Lower lobe of right lung (tissue), 2 donors: ENCODE data around the gene ARMC2. TPM values are rescaled to one million over a fixed set of nuclear protein-coding genes. Genes with fewer than 3 reads are reported as not detected.

Experiments used
- ATAC-seq, 2 donors: fragments of 200-7000 bp; cut with Tn5 transposase; one replicate each; pipeline ENCODE4 v1.9.1; 2020 to 2022; ENCODE audit warnings: mild to moderate bottlenecking in 2 of 2, moderate library complexity in 2 of 2
- DNase-seq: peaks from one replicate; pipeline ENCODE4 v3.0.0-alpha.2; 2020
- H3K27ac ChIP-seq: fragments of 200-600 bp; one replicate; pipeline ENCODE4 v1.8.0; 2022
- H3K27me3 ChIP-seq: fragments of 200-600 bp; one replicate; pipeline ENCODE4 v1.8.0; 2022; ENCODE audit warnings: low read depth
- H3K36me3 ChIP-seq: fragments of 200-600 bp; one replicate; pipeline ENCODE4 v1.8.0; 2022; ENCODE audit warnings: mild to moderate bottlenecking
- H3K4me1 ChIP-seq: fragments of 200-600 bp; one replicate; pipeline ENCODE4 v1.8.0; 2022
- H3K4me3 ChIP-seq: fragments of 200-600 bp; one replicate; pipeline ENCODE4 v1.8.0; 2022; ENCODE audit warnings: mild to moderate bottlenecking
- H3K9me3 ChIP-seq: fragments of 200-600 bp; one replicate; pipeline ENCODE4 v1.8.0; 2022
- CTCF ChIP-seq: fragments of 200-600 bp; IDR thresholded peaks from one replicate; pipeline ENCODE4 v1.8.0; 2022; ENCODE audit warnings: antibody characterized with exemption, mild to moderate bottlenecking
- intact Hi-C: fragments of 100-400 bp; cut with DNase I; formaldehyde crosslinking; loops from one replicate; pipeline ENCODE4 v1.11.0; 2022
- total RNA-seq: library from RNA; stranded (reverse); fragmentation: NEBNext Ultra II Directional; extraction: Animal tissue kit (Norgen Biotek cat#: 25700); gene quantifications from one replicate; pipeline ENCODE4 v1.2.1, GENCODE V29; 2021
- donor health status: DM: no; HTN: yes; CAD: no; lungs with severe emphysema.

Gene ARMC2
- total RNA-seq, 1 donor from 2014 or later: 10.8 TPM

GRCh38 chr6:108801366-108801765 is 46.9 kb upstream of the ARMC2 start:
- Histone ChIP-seq H3K9me3 (no peaks in the 10 kb centered on the region), H3K27ac (no peak overlapping the region), H3K36me3 (no peaks in the 10 kb centered on the region), H3K4me1 (peaks cover 39% of the 10 kb centered on the region), H3K27me3 (no peaks in the 10 kb centered on the region), H3K4me3 (no peak overlapping the region)
- no peak for TF ChIP-seq CTCF
- peak in 1 of 2 donors; percentile 47 for ATAC-seq
- DNase-seq: no peak
- intact Hi-C loops: no loop called here

DNA sequence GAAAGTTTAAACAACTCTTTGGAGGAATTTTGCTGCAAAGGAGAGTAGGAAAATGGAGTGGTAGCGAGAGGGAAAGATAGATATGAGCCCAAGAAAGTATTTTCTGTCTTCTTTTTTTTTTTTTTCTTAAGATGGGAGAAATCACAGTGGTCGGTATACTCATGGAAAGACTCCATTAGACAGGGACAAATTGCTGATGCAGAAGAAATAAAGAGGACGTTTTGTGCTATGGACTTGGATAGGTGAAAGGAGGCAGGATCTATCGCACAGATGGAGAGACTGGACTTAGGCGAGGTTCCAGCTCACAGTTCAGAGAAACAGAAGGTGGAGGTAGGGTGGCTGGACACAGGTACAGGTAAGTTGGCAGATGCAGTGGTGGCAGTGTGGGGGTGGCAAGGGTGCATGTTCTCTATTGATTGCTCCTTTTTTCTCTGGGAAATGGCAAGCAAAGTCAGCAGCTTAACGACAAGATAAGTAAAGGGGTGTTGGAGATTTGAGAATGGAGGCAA is 44.2 kb upstream of the ARMC2 start:
- TF ChIP-seq CTCF: no peak
- no peak overlapping the region for H3K27ac ChIP-seq
- ATAC-seq (no peak), DNase-seq (no peak)
- H3K36me3 ChIP-seq: no peaks in the 10 kb centered on the region
- H3K4me1 ChIP-seq: peaks cover 15% of the 10 kb centered on the region
- H3K9me3 ChIP-seq: no peaks in the 10 kb centered on the region
- no peak overlapping the region for H3K4me3 ChIP-seq
- intact Hi-C loops: no loop called here
- H3K27me3 ChIP-seq: no peaks in the 10 kb centered on the region

DNA sequence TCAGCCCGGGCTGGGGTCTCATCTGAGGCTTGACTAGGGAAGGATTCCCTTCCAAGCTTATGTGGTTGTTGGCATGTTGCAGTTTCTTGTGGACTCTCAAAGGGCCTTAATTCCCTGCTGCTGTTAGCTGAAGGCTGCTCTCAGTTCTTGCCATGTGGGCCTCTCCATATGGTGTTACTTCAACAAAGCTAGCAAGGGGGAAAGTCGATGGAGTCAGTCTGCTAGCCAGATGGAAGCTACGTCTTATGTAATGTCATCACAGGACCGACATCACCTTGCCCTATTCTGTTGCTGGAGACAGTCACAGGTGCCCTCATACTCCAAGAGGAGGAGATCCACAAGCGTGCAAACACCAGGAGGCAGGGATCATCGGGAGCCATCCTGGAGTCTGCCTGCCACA is 43.3 kb upstream of the ARMC2 start:
- Histone ChIP-seq H3K9me3 (no peaks in the 10 kb centered on the region), H3K4me3 (no peak overlapping the region), H3K4me1 (peaks cover 7% of the 10 kb centered on the region), H3K27ac (no peak overlapping the region), H3K36me3 (no peaks in the 10 kb centered on the region), H3K27me3 (no peaks in the 10 kb centered on the region)
- no peak for ATAC-seq
- TF ChIP-seq CTCF: no peak
- no peak for DNase-seq
- intact Hi-C loops: no loop called here

DNA sequence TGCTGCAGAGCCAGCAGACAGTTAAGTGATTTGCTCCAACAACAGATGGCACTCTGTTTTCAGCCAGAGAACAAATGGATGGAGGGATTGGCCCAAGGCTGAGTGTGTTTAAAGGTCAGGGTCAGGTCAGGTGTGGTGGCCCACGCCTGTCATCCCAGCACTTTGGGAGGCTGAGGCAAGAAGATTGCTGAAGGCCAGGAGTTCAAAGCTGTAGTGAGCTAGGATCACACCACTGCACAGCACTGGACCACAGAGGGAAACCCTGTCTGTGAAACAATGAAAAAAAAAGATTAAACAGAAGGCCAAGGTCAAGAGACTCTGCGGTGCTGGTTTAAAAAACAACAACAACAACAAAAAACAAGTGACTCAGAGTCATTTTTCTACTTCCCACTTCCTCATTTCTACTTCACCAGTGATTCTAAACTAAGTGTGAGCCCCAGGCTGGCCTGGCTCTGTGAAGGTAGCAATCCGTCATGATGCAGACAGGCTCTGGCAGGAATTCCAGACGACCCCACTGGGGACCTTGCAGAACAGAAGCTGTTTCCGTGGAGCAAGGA is 42.5 kb upstream of the ARMC2 start:
- no peak for DNase-seq
- intact Hi-C loops: no loop called here
- no peak overlapping the region for H3K4me3 ChIP-seq
- no peaks in the 10 kb centered on the region for H3K36me3 ChIP-seq
- H3K4me1 ChIP-seq: peaks cover 7% of the 10 kb centered on the region
- H3K27me3 ChIP-seq: no peaks in the 10 kb centered on the region
- ATAC-seq: no peak
- no peak for TF ChIP-seq CTCF
- no peak overlapping the region for H3K27ac ChIP-seq
- H3K9me3 ChIP-seq: no peaks in the 10 kb centered on the region

- Histone ChIP-seq H3K27me3 (no peaks in the 10 kb centered on the region), H3K9me3 (no peaks in the 10 kb centered on the region), H3K4me1 (peaks cover 7% of the 10 kb centered on the region), H3K36me3 (no peaks in the 10 kb centered on the region), H3K4me3 (no peak overlapping the region), H3K27ac (no peak overlapping the region)
- TF ChIP-seq CTCF: no peak
- ATAC-seq (no peak), DNase-seq (no peak)
- intact Hi-C loops: no loop called here
Measured at GRCh38 chr6:108806171-108806570, 42.1 kb upstream of the ARMC2 start.

DNA sequence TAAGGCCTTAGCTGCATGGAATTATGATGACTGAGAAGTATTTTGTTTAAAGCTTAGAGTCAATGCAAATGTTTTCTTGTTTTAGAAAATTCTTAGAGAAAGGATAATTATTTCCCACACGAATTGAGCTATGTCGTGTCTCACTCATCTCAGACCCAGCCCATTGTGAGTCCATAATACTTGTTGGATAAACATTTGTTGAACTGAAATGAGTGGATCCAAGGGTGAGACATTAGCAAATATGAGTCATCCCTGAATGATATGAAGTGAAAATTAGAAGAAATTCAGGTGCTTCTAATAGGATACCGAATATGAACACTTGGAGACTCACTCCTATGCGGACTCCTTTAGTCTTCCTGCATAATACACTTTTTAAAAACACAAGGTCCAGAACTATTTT is 41.6 kb upstream of the ARMC2 start:
- no peaks in the 10 kb centered on the region for H3K27me3 ChIP-seq
- no peak for TF ChIP-seq CTCF
- ATAC-seq (no peak), DNase-seq (no peak)
- intact Hi-C loops: no loop called here
- H3K4me1 ChIP-seq: peaks cover 7% of the 10 kb centered on the region
- no peak overlapping the region for H3K27ac ChIP-seq
- H3K36me3 ChIP-seq: no peaks in the 10 kb centered on the region
- H3K9me3 ChIP-seq: no peaks in the 10 kb centered on the region
- no peak overlapping the region for H3K4me3 ChIP-seq
